Stimulated activated naive B cell treated with anti-CD40 and anti-IgM and Interleukin-4, amounts not matched to agents 10 μg/mL and 1 μg/mL and 100 μg/mL, for 72 hours (primary cell): ENCODE results near the gene HOXD1.

Experiments used
- ATAC-seq, 2 donors: fragments of 150-1000 bp; cut with Tn5 transposase; replicated peaks; 2 replicates each; pipeline ENCODE4 v1.10.0; 2021; ENCODE audit warnings: moderate library complexity in 1 of 2
- DNase-seq: peaks from one replicate; pipeline ENCODE4 v3.0.0; 2021
- H3K27ac Mint-ChIP-seq: one replicate; pipeline ENCODE4 v1.8.0; 2022; ENCODE audit warnings: mild to moderate bottlenecking, mixed read lengths
- H3K27me3 Mint-ChIP-seq, 2 donors: one replicate each; pipeline ENCODE4 v1.8.0; 2022; ENCODE audit warnings: mixed read lengths in 2 of 2
- H3K36me3 Mint-ChIP-seq, 2 donors: one replicate each; pipeline ENCODE4 v1.8.0; 2022; ENCODE audit warnings: mixed read lengths in 2 of 2, mild to moderate bottlenecking in 1 of 2
- H3K4me1 Mint-ChIP-seq, 2 donors: one replicate each; pipeline ENCODE4 v1.8.0; 2022; ENCODE audit warnings: mixed read lengths in 2 of 2, mild to moderate bottlenecking in 1 of 2
- H3K4me3 Mint-ChIP-seq, 2 donors: one replicate each; pipeline ENCODE4 v1.8.0; 2022; ENCODE audit warnings: mild to moderate bottlenecking in 2 of 2, mixed read lengths in 2 of 2, moderate library complexity in 1 of 2
- H3K9me3 Mint-ChIP-seq, 2 donors: one replicate each; pipeline ENCODE4 v1.8.0; 2022; ENCODE audit warnings: mixed read lengths in 2 of 2, mild to moderate bottlenecking in 1 of 2

HOXD1 gene

DNA sequence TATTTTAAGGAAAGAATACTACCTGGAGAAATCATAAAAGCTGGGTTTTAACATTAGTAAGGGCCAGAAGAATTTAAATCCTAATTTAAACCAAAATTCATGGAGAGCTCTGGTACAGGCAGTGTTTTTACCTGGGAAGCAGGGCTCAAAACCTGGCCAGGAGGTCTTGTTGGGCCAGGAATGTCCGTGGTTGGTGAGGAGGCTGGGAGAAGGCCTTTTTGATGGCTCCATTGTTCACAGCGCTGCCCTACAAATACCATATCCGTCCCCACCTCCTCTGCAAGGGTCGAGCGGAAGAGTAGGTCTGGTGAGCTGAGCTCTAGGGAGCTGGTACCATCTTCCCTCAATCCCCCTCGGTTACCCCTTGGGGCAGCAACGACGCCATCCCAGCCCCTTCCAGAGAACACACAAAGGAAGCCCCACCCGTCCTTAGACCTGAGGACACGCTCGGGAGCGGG lies 10.9 kb upstream of the HOXD1 start:
- DNase-seq = no peak
- H3K27me3 Mint-ChIP-seq = peaks cover 72 to 74% of the 10 kb centered on the region in 2 donors
- H3K4me1 Mint-ChIP-seq = peaks cover 4 to 14% of the 10 kb centered on the region in 2 donors
- peak overlapping the region in 1 of 2 donors; percentile 14 for H3K4me3 Mint-ChIP-seq
- no peak for ATAC-seq
- H3K9me3 Mint-ChIP-seq = no peaks in the 10 kb centered on the region
- H3K27ac Mint-ChIP-seq = no peak overlapping the region
- H3K36me3 Mint-ChIP-seq = peaks cover 1 to 2% of the 10 kb centered on the region in 2 donors

DNA sequence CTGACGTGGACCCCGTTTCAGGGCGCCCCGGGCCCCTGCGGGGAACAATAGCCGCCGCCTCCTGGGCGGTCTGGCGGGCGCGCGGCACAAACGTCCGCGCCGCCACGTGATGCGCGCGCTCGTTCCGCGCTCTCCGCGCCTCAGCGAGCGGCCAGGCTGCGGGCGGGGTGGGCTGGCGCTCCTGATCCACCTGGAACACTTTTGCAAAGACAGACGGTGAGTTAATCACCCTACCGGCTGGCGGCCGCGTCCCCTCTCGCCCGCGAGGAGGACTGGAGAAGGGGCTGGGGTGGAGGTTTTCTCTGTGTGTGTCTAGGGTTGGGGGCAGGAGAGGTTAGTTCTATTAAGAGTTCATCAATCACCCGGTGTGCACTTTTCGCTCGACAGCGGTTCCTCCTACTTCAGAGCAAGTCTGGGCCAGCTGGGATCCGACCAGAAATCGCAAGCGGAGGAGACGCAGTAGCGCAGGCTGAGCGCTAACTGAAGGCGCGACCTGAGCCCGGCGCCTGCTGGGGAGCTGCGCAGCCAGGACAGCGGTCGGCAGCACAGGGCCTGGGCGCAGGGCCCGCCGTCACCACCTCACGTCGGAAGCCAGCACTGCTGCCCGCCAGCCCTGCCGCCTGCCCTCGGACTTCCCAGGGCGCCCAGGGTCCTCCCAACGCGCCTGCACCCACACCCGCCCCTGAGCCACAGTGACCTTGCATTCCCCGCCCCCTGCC lies 10.3 kb upstream of the HOXD1 start:
- ATAC-seq = no peak
- Mint-ChIP-seq H3K27ac (no peak overlapping the region), H3K4me3 (peak overlapping the region in 1 of 2 donors; percentile 14), H3K9me3 (no peaks in the 10 kb centered on the region), H3K4me1 (peaks cover 4 to 14% of the 10 kb centered on the region in 2 donors), H3K27me3 (peaks cover 72 to 74% of the 10 kb centered on the region in 2 donors), H3K36me3 (peaks cover 0 to 1% of the 10 kb centered on the region in 2 donors)
- DNase-seq = no peak

DNA sequence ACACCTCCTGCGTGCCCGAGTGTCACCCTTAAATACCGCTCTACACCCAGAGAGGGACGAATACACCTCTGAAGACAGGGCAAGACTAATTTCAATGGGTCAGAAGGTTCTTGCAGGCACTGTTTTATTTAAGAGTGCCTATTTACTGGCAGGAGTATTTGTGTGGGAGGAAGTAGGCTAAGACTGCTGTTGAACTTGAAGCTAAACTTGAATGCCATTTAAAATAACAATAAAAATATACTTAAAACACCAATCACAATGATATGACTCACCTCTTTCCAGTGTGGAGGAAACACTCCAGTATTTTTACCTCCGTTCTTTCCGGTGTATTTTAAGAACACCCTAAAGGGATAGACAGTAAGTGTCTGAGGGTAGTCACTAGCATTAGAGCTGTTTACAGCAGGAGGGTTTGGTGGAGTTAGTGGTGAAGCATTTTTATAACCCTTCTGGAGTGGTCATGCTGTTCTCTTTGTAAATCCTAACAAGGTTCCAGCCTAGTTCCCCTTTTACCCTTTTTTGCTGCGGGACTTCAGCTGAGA lies 9.6 kb upstream of the HOXD1 start:
- peak overlapping the region in 1 of 2 donors; percentile 5 for H3K4me3 Mint-ChIP-seq
- H3K27me3 Mint-ChIP-seq = peaks cover 74 to 80% of the 10 kb centered on the region in 2 donors
- no peak for ATAC-seq
- H3K27ac Mint-ChIP-seq = no peak overlapping the region
- DNase-seq = no peak
- H3K36me3 Mint-ChIP-seq = peaks cover 0 to 1% of the 10 kb centered on the region in 2 donors
- peaks cover 4 to 14% of the 10 kb centered on the region in 2 donors for H3K4me1 Mint-ChIP-seq
- H3K9me3 Mint-ChIP-seq = no peaks in the 10 kb centered on the region

DNA sequence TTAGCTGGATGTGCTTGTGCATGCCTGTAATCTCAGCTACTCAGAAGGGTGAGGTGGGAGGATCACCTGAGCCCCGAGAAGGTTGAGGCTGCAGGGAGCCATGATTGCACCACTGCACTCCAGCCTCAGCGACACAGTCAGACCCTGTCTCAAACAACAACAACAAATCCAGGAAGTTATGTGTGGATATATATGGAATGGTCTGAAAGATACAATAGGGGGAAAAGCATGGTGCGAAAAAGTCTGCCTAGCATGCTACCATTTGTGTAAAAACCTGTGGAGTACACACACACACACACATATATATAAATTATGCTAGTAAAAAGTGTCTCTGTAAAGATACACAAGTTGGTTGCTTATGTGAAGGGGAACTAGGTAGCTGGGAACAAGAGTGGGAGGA lies 6.9 kb upstream of the HOXD1 start:
- Mint-ChIP-seq H3K36me3 (peaks cover 0 to 1% of the 10 kb centered on the region in 2 donors), H3K9me3 (peaks cover 0 to 3% of the 10 kb centered on the region in 2 donors), H3K27me3 (peaks cover 70 to 84% of the 10 kb centered on the region in 2 donors), H3K4me1 (peaks cover 2 to 6% of the 10 kb centered on the region in 2 donors), H3K27ac (no peak overlapping the region), H3K4me3 (no peak overlapping the region)
- ATAC-seq = no peak
- no peak for DNase-seq

DNA sequence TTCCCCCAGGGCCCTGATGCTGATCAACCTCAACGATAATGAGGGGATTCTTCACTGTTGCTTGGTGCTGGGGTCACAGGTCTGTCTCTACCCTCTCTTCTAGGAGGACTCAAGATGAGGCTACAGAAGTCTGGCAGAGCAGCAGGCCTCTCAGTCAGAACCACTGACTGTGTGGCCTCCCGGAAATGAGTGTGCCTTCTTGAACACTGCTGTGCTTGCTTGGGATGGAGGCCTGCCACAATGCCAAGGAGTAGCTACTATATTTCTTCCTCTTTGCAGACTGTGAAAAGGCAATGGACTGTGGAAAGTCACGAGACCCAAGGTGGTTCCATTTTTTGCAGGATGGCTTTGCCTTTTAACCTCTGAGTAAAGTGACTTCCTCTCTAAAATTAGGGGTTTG lies 5.8 kb upstream of the HOXD1 start:
- H3K9me3 Mint-ChIP-seq = peaks cover 2 to 3% of the 10 kb centered on the region in 2 donors
- ATAC-seq = no peak
- peaks cover 70 to 84% of the 10 kb centered on the region in 2 donors for H3K27me3 Mint-ChIP-seq
- H3K4me1 Mint-ChIP-seq = peaks cover 5 to 15% of the 10 kb centered on the region in 2 donors
- DNase-seq = no peak
- H3K36me3 Mint-ChIP-seq = no peaks in the 10 kb centered on the region
- no peak overlapping the region for H3K4me3 Mint-ChIP-seq
- no peak overlapping the region for H3K27ac Mint-ChIP-seq

DNA sequence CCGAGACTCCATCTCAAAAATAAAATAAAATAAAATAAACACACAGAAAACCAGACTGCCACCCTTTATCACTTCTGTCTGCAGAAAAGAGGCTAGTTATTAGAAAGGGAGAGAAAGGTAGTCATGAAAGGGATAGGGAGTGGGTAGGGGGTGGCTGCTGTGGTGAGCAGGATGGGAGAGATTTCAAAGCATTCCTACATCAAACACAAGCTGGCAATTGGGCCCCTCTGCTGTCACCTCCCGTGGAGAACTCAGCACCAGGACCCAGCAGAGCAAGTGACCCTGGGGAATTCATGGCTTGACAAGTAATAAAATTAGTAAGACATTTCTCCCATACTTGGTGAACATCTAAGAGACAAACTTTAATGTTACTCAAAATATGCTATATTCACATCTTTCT lies 3.7 kb upstream of the HOXD1 start:
- ATAC-seq (no peak), DNase-seq (no peak)
- peaks cover 11 to 24% of the 10 kb centered on the region in 2 donors for H3K4me1 Mint-ChIP-seq
- peaks cover 2 to 3% of the 10 kb centered on the region in 2 donors for H3K9me3 Mint-ChIP-seq
- H3K27me3 Mint-ChIP-seq = peaks cover 64 to 79% of the 10 kb centered on the region in 2 donors
- no peaks in the 10 kb centered on the region for H3K36me3 Mint-ChIP-seq
- H3K27ac Mint-ChIP-seq = no peak overlapping the region
- no peak overlapping the region for H3K4me3 Mint-ChIP-seq

DNA sequence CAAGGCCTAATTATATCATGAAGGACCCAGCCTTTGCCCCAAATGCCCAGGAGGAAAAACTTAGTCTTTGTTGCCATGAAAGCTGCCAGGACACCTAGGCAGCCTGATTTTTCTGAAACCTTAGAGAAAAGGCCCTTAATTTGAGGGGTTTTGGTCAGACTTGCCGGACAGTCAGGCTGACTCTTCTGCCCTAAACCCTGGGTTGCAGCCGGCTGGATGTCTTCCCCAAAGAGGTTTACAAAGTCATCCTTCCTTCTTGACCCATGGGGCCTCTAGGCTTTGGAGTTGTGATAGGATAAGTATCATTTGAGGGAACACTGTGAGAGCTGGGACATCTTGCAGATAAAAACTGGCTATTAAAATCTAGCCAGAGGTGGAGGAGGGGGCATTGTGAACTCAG lies 2.4 kb upstream of the HOXD1 start:
- no peak for ATAC-seq
- H3K36me3 Mint-ChIP-seq = no peaks in the 10 kb centered on the region
- no peak overlapping the region for H3K27ac Mint-ChIP-seq

DNA sequence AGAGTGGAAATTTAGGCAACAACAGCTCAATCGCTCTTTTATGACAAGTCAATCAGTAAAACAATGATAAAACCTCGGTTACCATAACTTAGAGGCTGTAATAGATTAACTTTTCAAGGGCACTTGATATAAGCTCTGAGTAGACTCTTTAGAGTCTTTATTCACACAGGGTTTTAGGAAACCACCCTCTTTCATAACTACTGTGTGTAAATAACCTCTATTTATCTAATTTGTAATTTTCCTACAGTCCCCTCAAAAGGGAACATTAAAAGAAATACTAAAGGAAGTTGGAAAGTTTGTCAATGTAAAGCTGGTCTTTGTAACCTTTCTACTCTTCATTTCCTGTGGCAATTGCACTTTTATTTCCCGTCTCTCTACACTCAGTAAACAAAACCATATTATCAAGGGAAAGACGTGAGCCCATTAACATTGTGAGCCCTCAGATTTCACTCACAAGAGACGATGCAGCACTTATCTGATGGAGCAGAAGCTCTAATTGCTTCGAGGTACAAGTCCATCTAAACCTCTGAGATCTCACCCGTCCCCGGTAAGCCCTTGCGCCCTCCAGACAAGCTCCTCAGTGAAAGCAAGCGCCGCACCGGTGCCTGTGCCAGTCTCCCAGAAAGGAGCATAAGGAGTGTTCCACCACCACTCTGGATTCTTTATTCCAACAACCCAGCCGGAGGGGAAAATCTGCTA lies 1.1 kb upstream of the HOXD1 start:
- Mint-ChIP-seq H3K27ac (peak overlapping the region; percentile 89), H3K9me3 (peaks cover 2 to 3% of the 10 kb centered on the region in 2 donors), H3K4me1 (peaks cover 11 to 25% of the 10 kb centered on the region in 2 donors), H3K27me3 (peaks cover 68 to 86% of the 10 kb centered on the region in 2 donors), H3K36me3 (no peaks in the 10 kb centered on the region), H3K4me3 (peak overlapping the region; percentile 83)
- no peak for DNase-seq
- no peak for ATAC-seq

More for the DNA sequence above, 2.4 kb upstream of the HOXD1 start:
- H3K27me3 Mint-ChIP-seq = peaks cover 65 to 78% of the 10 kb centered on the region in 2 donors
- no peak overlapping the region for H3K4me3 Mint-ChIP-seq
- no peak for DNase-seq
- H3K9me3 Mint-ChIP-seq = peaks cover 2 to 3% of the 10 kb centered on the region in 2 donors
- H3K4me1 Mint-ChIP-seq = peaks cover 11 to 25% of the 10 kb centered on the region in 2 donors

DNA sequence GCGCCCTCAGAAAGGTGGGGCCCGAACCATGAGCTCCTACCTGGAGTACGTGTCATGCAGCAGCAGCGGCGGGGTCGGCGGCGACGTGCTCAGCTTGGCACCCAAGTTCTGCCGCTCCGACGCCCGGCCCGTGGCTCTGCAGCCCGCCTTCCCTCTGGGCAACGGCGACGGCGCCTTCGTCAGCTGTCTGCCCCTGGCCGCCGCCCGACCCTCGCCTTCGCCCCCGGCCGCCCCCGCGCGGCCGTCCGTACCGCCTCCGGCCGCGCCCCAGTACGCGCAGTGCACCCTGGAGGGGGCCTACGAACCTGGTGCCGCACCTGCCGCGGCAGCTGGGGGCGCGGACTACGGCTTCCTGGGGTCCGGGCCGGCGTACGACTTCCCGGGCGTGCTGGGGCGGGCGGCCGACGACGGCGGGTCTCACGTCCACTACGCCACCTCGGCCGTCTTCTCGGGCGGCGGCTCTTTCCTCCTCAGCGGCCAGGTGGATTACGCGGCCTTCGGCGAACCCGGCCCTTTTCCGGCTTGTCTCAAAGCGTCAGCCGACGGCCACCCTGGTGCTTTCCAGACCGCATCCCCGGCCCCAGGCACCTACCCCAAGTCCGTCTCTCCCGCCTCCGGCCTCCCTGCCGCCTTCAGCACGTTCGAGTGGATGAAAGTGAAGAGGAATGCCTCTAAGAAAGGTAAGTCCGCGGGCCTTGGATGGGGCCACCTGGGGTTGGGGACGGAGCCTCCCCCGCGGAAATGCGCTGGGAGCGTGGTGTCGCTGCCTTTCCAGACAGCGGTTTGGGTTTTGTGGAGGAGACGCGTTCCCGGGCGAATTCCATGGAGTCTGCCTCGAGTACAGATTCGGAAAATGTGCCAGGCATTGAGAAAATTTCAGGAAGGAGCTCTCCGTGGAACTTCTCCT lies 559 bp downstream of the HOXD1 start:
- Mint-ChIP-seq H3K4me1 (peaks cover 11 to 25% of the 10 kb centered on the region in 2 donors), H3K36me3 (no peaks in the 10 kb centered on the region), H3K27ac (peak overlapping the region; percentile 63), H3K4me3 (peak overlapping the region; percentile 83), H3K27me3 (peaks cover 58 to 82% of the 10 kb centered on the region in 2 donors), H3K9me3 (peaks cover 2 to 3% of the 10 kb centered on the region in 2 donors)
- DNase-seq (no peak), ATAC-seq (no peak)

DNA sequence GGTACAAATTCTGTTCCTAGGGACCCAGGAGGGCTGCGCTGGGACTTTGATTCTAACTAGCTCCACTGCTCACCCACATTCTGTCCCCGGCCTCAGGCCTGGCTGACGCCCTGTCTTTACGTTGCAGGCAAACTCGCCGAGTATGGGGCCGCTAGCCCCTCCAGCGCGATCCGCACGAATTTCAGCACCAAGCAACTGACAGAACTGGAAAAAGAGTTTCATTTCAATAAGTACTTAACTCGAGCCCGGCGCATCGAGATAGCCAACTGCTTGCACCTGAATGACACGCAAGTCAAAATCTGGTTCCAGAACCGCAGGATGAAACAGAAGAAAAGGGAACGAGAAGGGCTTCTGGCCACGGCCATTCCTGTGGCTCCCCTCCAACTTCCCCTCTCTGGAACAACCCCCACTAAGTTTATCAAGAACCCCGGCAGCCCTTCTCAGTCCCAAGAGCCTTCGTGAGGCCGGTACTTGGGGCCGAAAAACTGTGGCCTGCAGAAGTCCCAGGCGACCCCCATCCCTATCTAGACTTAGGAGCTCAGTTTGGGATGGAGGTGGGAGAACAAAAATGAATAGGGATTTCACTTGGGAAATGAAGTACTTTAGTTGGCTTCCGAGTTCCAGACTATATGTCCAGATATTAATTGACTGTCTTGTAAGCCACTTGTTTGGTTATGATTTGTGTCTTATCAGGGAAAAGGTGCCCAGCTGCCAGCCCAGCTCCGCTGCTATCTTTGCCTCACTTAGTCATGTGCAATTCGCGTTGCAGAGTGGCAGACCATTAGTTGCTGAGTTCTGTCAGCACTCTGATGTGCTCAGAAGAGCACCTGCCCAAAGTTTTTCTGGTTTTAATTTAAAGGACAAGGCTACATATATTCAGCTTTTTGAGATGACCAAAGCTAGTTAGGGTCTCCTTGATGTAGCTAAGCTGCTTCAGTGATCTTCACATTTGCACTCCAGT lies 1.5 kb downstream of the HOXD1 start:
- DNase-seq (no peak), ATAC-seq (no peak)
- peaks cover 59 to 85% of the 10 kb centered on the region in 2 donors for H3K27me3 Mint-ChIP-seq
- H3K4me1 Mint-ChIP-seq = peaks cover 11 to 25% of the 10 kb centered on the region in 2 donors
- peak overlapping the region; percentile 37 for H3K27ac Mint-ChIP-seq
- H3K9me3 Mint-ChIP-seq = peaks cover 2 to 3% of the 10 kb centered on the region in 2 donors
- no peaks in the 10 kb centered on the region for H3K36me3 Mint-ChIP-seq
- H3K4me3 Mint-ChIP-seq = peak overlapping the region in 1 of 2 donors; percentile 64

DNA sequence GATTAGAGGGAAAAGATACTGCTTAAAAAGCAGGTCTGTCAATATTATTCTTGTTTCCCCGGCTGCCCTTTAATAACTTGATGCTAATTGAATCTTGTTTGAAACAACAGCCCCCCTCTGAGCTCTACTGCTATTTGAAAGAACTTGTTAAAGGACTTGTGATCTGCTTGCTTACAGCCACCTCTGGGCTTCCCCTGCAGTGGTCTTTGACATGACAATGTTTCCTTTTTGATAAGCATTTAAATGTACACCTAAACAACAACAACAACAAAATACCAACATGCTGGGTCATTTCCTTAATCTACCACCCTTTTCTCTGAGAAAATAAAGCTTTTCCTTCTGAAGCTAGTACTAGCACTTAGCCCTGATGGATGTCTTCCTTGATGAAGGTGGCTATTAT lies 3.9 kb downstream of the HOXD1 start:
- DNase-seq (no peak), ATAC-seq (no peak)
- Mint-ChIP-seq H3K9me3 (no peaks in the 10 kb centered on the region), H3K27ac (no peak overlapping the region), H3K4me1 (peaks cover 11 to 20% of the 10 kb centered on the region in 2 donors), H3K36me3 (no peaks in the 10 kb centered on the region), H3K27me3 (peaks cover 53 to 78% of the 10 kb centered on the region in 2 donors), H3K4me3 (no peak overlapping the region)

DNA sequence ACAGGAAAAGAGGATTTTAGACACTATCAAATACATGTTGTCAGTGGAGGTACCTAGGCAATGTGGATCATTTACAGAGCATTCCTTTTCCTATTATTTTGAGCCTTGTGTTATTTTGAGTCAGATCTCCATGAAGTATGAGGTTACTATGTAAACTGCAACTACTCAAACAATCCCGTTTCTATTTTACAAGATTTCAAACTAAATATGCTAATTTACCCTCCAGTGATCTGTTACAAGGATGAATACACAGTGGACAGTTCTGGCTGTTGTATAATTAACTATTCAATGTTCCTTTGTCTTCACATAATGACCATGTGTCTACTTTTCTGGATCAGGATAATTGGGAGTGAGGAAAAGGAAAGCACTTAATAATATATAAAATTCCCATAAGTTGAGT lies 4.6 kb downstream of the HOXD1 start:
- ATAC-seq (no peak), DNase-seq (no peak)
- no peak overlapping the region for H3K27ac Mint-ChIP-seq

DNA sequence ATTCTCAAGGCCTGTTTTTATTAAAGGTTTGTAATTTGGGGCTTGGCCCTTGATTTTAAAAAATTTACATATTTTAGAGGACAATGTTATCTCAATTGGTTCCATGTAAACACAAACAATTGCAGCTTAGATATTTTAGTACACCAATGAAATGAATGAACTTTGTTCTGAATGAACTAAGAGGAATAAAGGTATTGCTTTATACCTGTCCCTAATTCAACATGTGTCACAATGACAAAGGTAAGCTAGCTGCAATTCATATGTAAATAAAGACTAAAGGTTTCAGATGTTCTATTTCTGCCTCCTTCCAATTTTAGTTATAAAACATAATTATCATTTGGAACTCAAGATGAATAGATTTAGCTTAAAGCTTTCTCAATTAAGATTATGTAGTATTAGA lies 11.4 kb downstream of the HOXD1 start:
- peaks cover 0 to 6% of the 10 kb centered on the region in 2 donors for H3K9me3 Mint-ChIP-seq
- H3K36me3 Mint-ChIP-seq = no peaks in the 10 kb centered on the region
- no peak for ATAC-seq
- H3K4me1 Mint-ChIP-seq = no peaks in the 10 kb centered on the region
- no peak for DNase-seq
- H3K27me3 Mint-ChIP-seq = peaks cover 39 to 50% of the 10 kb centered on the region in 2 donors
- H3K27ac Mint-ChIP-seq = no peak overlapping the region
- H3K4me3 Mint-ChIP-seq = no peak overlapping the region

More for the DNA sequence above, 4.6 kb downstream of the HOXD1 start:
- Mint-ChIP-seq H3K36me3 (no peaks in the 10 kb centered on the region), H3K27me3 (peaks cover 51 to 77% of the 10 kb centered on the region in 2 donors), H3K9me3 (no peaks in the 10 kb centered on the region), H3K4me1 (peaks cover 5 to 13% of the 10 kb centered on the region in 2 donors), H3K4me3 (no peak overlapping the region)
